HepG2 (cell line): ENCODE results near the gene RBM23. TPM values are rescaled to one million over a fixed set of nuclear protein-coding genes. Genes with fewer than 3 reads are reported as not detected.

Source experiments
- BORCS8-MEF2B ChIP-seq: sonication (generic); formaldehyde crosslinking; IDR thresholded peaks from 2 replicates; pipeline ENCODE4 v1.8.0; 2022; ENCODE audit warnings: mild to moderate bottlenecking, missing genetic modification reagents
- ELF4 ChIP-seq: sonication (generic); formaldehyde crosslinking; IDR thresholded peaks from 2 replicates; pipeline ENCODE4 v1.5.0; 2020; ENCODE audit warnings: missing genetic modification reagents, mild to moderate bottlenecking, moderate library complexity, borderline replicate concordance
- EP300 ChIP-seq, 3 experiments: sonication (generic) in 1 of 3; formaldehyde crosslinking in 1 of 3; IDR thresholded peaks; 2 replicates each; pipeline versions ENCODE4 v1.5.1 to v1.6.1; 2011 to 2020; ENCODE audit warnings: low read depth in 2 of 3, low read length in 2 of 3, borderline replicate concordance in 1 of 3, improper control_type of control experiment in 1 of 3, mild to moderate bottlenecking in 1 of 3, missing genetic modification reagents in 1 of 3, moderate library complexity in 1 of 3
- FOSL2 ChIP-seq: sonication (generic); formaldehyde crosslinking; IDR thresholded peaks from 2 replicates; pipeline ENCODE4 v1.4.0; 2020; ENCODE audit warnings: missing genetic modification reagents
- FOXA1 ChIP-seq, 2 experiments: fragments of 450-650 bp in 1 of 2; sonication (generic) in 1 of 2; formaldehyde crosslinking in 1 of 2; IDR thresholded peaks; 2 replicates each; pipeline versions ENCODE4 v1.4.0 to v1.6.1; 2016 to 2020; ENCODE audit warnings: missing genetic modification reagents in 1 of 2
- GATAD1 ChIP-seq: IDR thresholded peaks from 2 replicates; pipeline ENCODE4 v1.6.1; 2016; ENCODE audit warnings: missing genetic modification reagents, missing compliant biosample characterization
- HMG20B ChIP-seq: conservative IDR thresholded peaks from 2 replicates; pipeline ENCODE4 v1.6.1; 2016; ENCODE audit warnings: missing genetic modification reagents, missing compliant biosample characterization
- KAT8 ChIP-seq: IDR thresholded peaks from 2 replicates; pipeline ENCODE4 v1.6.1; 2016; ENCODE audit warnings: missing genetic modification reagents, missing compliant biosample characterization
- MEIS2 ChIP-seq: sonication (generic); formaldehyde crosslinking; IDR thresholded peaks from 2 replicates; pipeline ENCODE4 v1.9.0; 2021; ENCODE audit warnings: mild to moderate bottlenecking, missing genetic modification reagents
- PBX2 ChIP-seq: IDR thresholded peaks from 2 replicates; pipeline ENCODE4 v1.6.1; 2016; ENCODE audit warnings: control low read depth
- SALL1 ChIP-seq: sonication (generic); formaldehyde crosslinking; IDR thresholded peaks from 2 replicates; pipeline ENCODE4 v1.8.0; 2022; ENCODE audit warnings: mild to moderate bottlenecking, missing genetic modification reagents
- SMYD3 ChIP-seq: sonication (generic); formaldehyde crosslinking; IDR thresholded peaks from 2 replicates; pipeline ENCODE4 v1.8.1; 2023; ENCODE audit warnings: mild to moderate bottlenecking, missing genetic modification reagents
- SNAPC2 ChIP-seq: sonication (generic); formaldehyde crosslinking; IDR thresholded peaks from 2 replicates; pipeline ENCODE4 v1.8.1; 2022; ENCODE audit warnings: mild to moderate bottlenecking, missing genetic modification reagents
- ZFAT ChIP-seq: sonication (generic); formaldehyde crosslinking; conservative IDR thresholded peaks from 2 replicates; pipeline ENCODE4 v1.8.1; 2023; ENCODE audit warnings: missing genetic modification reagents, inconsistent platforms
- ZNF292 ChIP-seq: sonication (generic); formaldehyde crosslinking; IDR thresholded peaks from 2 replicates; pipeline ENCODE4 v1.8.1; 2022; ENCODE audit warnings: mild to moderate bottlenecking, low read depth, missing genetic modification reagents, borderline replicate concordance
- ZNF30 ChIP-seq: sonication (generic); formaldehyde crosslinking; IDR thresholded peaks from 2 replicates; pipeline ENCODE4 v1.5.0; 2020; ENCODE audit warnings: mild to moderate bottlenecking, missing genetic modification reagents
- ZNF431 ChIP-seq: sonication (generic); formaldehyde crosslinking; IDR thresholded peaks from 2 replicates; pipeline ENCODE4 v1.9.0; 2022; ENCODE audit warnings: missing genetic modification reagents, low read depth, mild to moderate bottlenecking, borderline replicate concordance
- ZNF501 ChIP-seq: sonication (generic); formaldehyde crosslinking; IDR thresholded peaks from 2 replicates; pipeline ENCODE4 v1.5.1; 2020; ENCODE audit warnings: mild to moderate bottlenecking, moderate library complexity, missing genetic modification reagents
- ZNF512 ChIP-seq: sonication (generic); formaldehyde crosslinking; IDR thresholded peaks from 2 replicates; pipeline ENCODE4 v1.4.0; 2020; ENCODE audit warnings: mild to moderate bottlenecking, missing genetic modification reagents
- ZNF580 ChIP-seq: IDR thresholded peaks from 2 replicates; pipeline ENCODE4 v1.6.1; 2016; ENCODE audit warnings: low read depth, borderline replicate concordance
- ZNF614 ChIP-seq: IDR thresholded peaks from 2 replicates; pipeline ENCODE4 v1.6.1; 2018; ENCODE audit warnings: missing biosample characterization, missing genetic modification reagents, inconsistent platforms, borderline replicate concordance
- ZNF766 ChIP-seq: sonication (generic); formaldehyde crosslinking; IDR thresholded peaks from 2 replicates; pipeline ENCODE4 v1.5.0; 2020; ENCODE audit warnings: missing genetic modification reagents, borderline replicate concordance
- ZSCAN12 ChIP-seq: sonication (generic); formaldehyde crosslinking; IDR thresholded peaks from 2 replicates; pipeline ENCODE4 v1.9.0; 2021; ENCODE audit warnings: mild to moderate bottlenecking, missing genetic modification reagents
- polyA plus RNA-seq, 8 experiments: library from polyadenylated mRNA; depleted of rRNA in 3 of 8; stranded (reverse) in 7 of 8; unstranded in 1 of 8; fragments of >200 nt; fragmentation: Illumina TruSeq in 4 of 8; extraction: Trizol in 4 of 8; gene quantifications; 2 replicates each; pipeline versions ENCODE4 v1.2.1 to v1.2.3, GENCODE V29; 2011 to 2016; ENCODE audit warnings: low read depth in 4 of 8, missing spikeins in 1 of 8, mixed read lengths in 1 of 8; ENCODE audit not compliant: insufficient read depth in 1 of 8
- total RNA-seq, 5 experiments: library from RNA; depleted of rRNA; stranded (reverse); fragments of >200 nt; fragmentation: Illumina TruSeq; extraction: Trizol; gene quantifications; 2 replicates each; pipeline ENCODE4 v1.2.3, GENCODE V29; 2016; ENCODE audit warnings: low read depth in 1 of 5
- TF ChIP-seq, protein P1 (sequence below): IDR thresholded peaks from 2 replicates; pipeline ENCODE4 v1.6.1; 2018; ENCODE audit warnings: missing genetic modification reagents
- TF ChIP-seq, protein P2 (sequence below): sonication (generic); formaldehyde crosslinking; IDR thresholded peaks from 2 replicates; pipeline ENCODE4 v1.4.0; 2020; ENCODE audit warnings: mild to moderate bottlenecking, missing genetic modification reagents

The RBM23 gene
- total and polyA plus RNA-seq, 2 of the 13 experiments (the other 11 are each of a cell fraction or from before 2014, with no cell fraction given), result 1.5 to 2.1 TPM

DNA sequence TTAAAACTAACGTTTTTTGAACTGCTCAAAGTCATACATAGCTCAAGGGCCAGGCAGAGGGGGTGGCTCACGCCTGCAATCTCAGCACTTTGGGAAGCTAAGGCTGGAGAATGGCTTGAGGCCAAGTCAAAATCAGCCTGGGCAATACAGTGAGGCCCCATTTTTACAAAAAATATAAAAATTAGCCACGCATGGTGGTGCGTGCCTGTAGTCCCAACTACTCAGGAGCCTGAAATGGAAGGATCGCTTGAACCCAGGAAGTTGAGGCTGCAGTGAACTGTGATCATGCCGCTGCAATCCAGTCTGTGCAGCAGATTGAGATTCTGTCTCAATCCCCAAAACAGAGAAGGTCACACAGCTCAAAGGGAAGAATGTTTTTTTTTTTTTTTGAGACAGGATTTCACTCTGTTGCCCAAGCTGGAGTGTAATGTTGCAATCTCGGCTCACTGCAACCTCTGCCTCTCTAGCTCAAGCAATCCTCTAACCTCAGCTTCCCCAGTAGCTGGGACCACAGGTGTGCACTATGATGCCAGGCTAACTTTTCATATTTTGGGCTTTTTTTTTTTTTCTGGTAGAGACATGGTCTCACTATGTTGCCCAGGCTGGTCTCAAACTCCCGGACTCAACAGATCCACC lies 2.9 kb downstream of the RBM23 start (continued):
- no peak for TF ChIP-seq ZNF512 (CRISPR knock-in tag)
- no peak for TF ChIP-seq ZSCAN12 (CRISPR knock-in tag)
- 0 out of 2 replicates have a peak, but pooled peaks have one; percentile 40 for TF ChIP-seq ZNF431 (CRISPR knock-in tag)
- peak; percentile 77; the same call in 1 of the 2 replicates for TF ChIP-seq ZNF30
- 0 out of 2 replicates have a peak, but pooled peaks have one; percentile 17 for TF ChIP-seq ZNF614 (CRISPR knock-in tag)
- peak; percentile 67; the same call in 1 of the 2 replicates for TF ChIP-seq ZNF292 (CRISPR knock-in tag)
- TF ChIP-seq, protein P1, sequence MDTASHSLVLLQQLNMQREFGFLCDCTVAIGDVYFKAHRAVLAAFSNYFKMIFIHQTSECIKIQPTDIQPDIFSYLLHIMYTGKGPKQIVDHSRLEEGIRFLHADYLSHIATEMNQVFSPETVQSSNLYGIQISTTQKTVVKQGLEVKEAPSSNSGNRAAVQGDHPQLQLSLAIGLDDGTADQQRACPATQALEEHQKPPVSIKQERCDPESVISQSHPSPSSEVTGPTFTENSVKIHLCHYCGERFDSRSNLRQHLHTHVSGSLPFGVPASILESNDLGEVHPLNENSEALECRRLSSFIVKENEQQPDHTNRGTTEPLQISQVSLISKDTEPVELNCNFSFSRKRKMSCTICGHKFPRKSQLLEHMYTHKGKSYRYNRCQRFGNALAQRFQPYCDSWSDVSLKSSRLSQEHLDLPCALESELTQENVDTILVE (CRISPR knock-in tag), result 0 out of 2 replicates have a peak, but pooled peaks have one; percentile 53
- 0 out of 2 replicates have a peak, but pooled peaks have one; percentile 14 for TF ChIP-seq KAT8 (CRISPR knock-in tag)
- no peak; the same call in 1 of the 2 replicates for TF ChIP-seq ELF4 (CRISPR knock-in tag)
- TF ChIP-seq FOXA1 (IDR thresholded peaks at IDR 0.05), result no peak
- 0 out of 2 replicates have a peak, but pooled peaks have one; percentile 4 for TF ChIP-seq FOXA1 (CRISPR knock-in tag; IDR thresholded peaks at IDR 0.05)
- TF ChIP-seq SALL1 (CRISPR knock-in tag), result peak; percentile 41; the same call in 1 of the 2 replicates
- 0 out of 2 replicates have a peak, but pooled peaks have one; percentile 33 for TF ChIP-seq HMG20B
- no peak for TF ChIP-seq MEIS2 (CRISPR knock-in tag)
- 0 out of 2 replicates have a peak, but pooled peaks have one; percentile 44 for TF ChIP-seq FOSL2 (CRISPR knock-in tag)
- TF ChIP-seq SMYD3 (CRISPR knock-in tag), result 0 out of 2 replicates have a peak, but pooled peaks have one; percentile 44
- TF ChIP-seq ZFAT (CRISPR knock-in tag), result no peak
- TF ChIP-seq ZNF580 (CRISPR knock-in tag), result 0 out of 2 replicates have a peak, but pooled peaks have one; percentile 25
- TF ChIP-seq, protein P2, sequence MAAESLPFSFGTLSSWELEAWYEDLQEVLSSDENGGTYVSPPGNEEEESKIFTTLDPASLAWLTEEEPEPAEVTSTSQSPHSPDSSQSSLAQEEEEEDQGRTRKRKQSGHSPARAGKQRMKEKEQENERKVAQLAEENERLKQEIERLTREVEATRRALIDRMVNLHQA, result peak; percentile 96
- TF ChIP-seq EP300 (IDR thresholded peaks at IDR 0.05; ENCODE audit: low read depth in 2 of 2, low read length in 2 of 2), result peak; percentile 42 to 44; a peak in 1 of 4 replicates
- no peak for TF ChIP-seq EP300 (CRISPR knock-in tag; IDR thresholded peaks at IDR 0.05; ENCODE audit: borderline replicate concordance)
- TF ChIP-seq SNAPC2 (CRISPR knock-in tag), result peak; percentile 36; the same call in 1 of the 2 replicates
- TF ChIP-seq BORCS8-MEF2B, result 0 out of 2 replicates have a peak, but pooled peaks have one; percentile 46
- TF ChIP-seq ZNF501 (CRISPR knock-in tag), result peak; percentile 35; the same call in 1 of the 2 replicates
- peak; percentile 25; the same call in 1 of the 2 replicates for TF ChIP-seq GATAD1 (CRISPR knock-in tag)
- no peak for TF ChIP-seq PBX2 (CRISPR knock-in tag)
- TF ChIP-seq ZNF766, result peak; percentile 70
